Stimulated activated CD8-positive, alpha-beta memory T cell treated with anti-CD3 and anti-CD28 coated beads, Interleukin-7, amount 100 ng/mL, for 24 hours (primary cell): ENCODE data around the gene TANGO2.

Experiments used
- DNase-seq: peaks from one replicate; pipeline ENCODE4 v3.0.0-alpha.2; 2020; ENCODE audit warnings: low read depth

Gene TANGO2

GRCh38 chr22:20026996-20027601 lies 6.2 kb downstream of the TANGO2 start:
- no peak for DNase-seq

GRCh38 chr22:20027966-20028854 lies 7.3 kb downstream of the TANGO2 start:
- no peak for DNase-seq

- DNase-seq: no peak
Measured at GRCh38 chr22:20028855-20029549, 8.1 kb downstream of the TANGO2 start.

GRCh38 chr22:20029550-20030225 lies 8.8 kb downstream of the TANGO2 start:
- DNase-seq: no peak

- no peak for DNase-seq
Measured at GRCh38 chr22:20031732-20032406, 11.0 kb downstream of the TANGO2 start.

GRCh38 chr22:20032407-20032991 lies 11.6 kb downstream of the TANGO2 start:
- no peak for DNase-seq

GRCh38 chr22:20033045-20033706 lies 12.3 kb downstream of the TANGO2 start:
- no peak for DNase-seq

GRCh38 chr22:20034143-20034542 lies 13.2 kb downstream of the TANGO2 start:
- DNase-seq: no peak

GRCh38 chr22:20035375-20036083 lies 14.6 kb downstream of the TANGO2 start:
- DNase-seq: no peak

- DNase-seq: no peak
Measured at GRCh38 chr22:20036084-20036482, 15.2 kb downstream of the TANGO2 start.

- no peak for DNase-seq
Measured at GRCh38 chr22:20036535-20037392, 15.9 kb downstream of the TANGO2 start.

- no peak for DNase-seq
Measured at GRCh38 chr22:20037419-20037818, 16.5 kb downstream of the TANGO2 start.

GRCh38 chr22:20038574-20038973 lies 17.7 kb downstream of the TANGO2 start:
- DNase-seq: no peak

- no peak for DNase-seq
Measured at GRCh38 chr22:20039683-20040325, 18.9 kb downstream of the TANGO2 start.

GRCh38 chr22:20040327-20041200 lies 19.7 kb downstream of the TANGO2 start:
- DNase-seq: no peak

- DNase-seq: no peak
Measured at GRCh38 chr22:20043057-20043996, 22.4 kb downstream of the TANGO2 start.

- no peak for DNase-seq
Measured at GRCh38 chr22:20043997-20044342, 23.1 kb downstream of the TANGO2 start.
